Esophagus (tissue), 2 donors: ENCODE results near the gene LSAMP. TPM values are rescaled to one million over a fixed set of nuclear protein-coding genes. Genes with fewer than 3 reads are reported as not detected.
A peak's percentile ranks its signal among the peaks of the same experiment; 100 is the strongest.

ENCODE experiments used
- H3K27ac ChIP-seq, 2 donors: one replicate each; pipeline ENCODE4 v1.5.1; 2013; ENCODE audit warnings: low read depth in 2 of 2, mild to moderate bottlenecking in 2 of 2, inconsistent platforms in 1 of 2, low read length in 1 of 2, moderate library complexity in 1 of 2
- H3K27me3 ChIP-seq, 2 donors: one replicate each; pipeline ENCODE4 v1.6.1; 2013; ENCODE audit warnings: low read length in 2 of 2, control low read depth in 1 of 2, mild to moderate bottlenecking in 1 of 2; ENCODE audit not compliant: insufficient read depth in 2 of 2, control insufficient read depth in 1 of 2
- H3K36me3 ChIP-seq, 2 donors: one replicate each; pipeline ENCODE4 v1.6.1; 2013; ENCODE audit warnings: low read length in 1 of 2; ENCODE audit not compliant: control insufficient read depth in 2 of 2, insufficient read depth in 2 of 2
- H3K4me1 ChIP-seq, 2 donors: one replicate each; pipeline ENCODE4 v1.6.1; 2013; ENCODE audit warnings: low read length in 1 of 2; ENCODE audit not compliant: control insufficient read depth in 2 of 2, insufficient read depth in 2 of 2
- H3K4me3 ChIP-seq, 2 donors: one replicate each; pipeline ENCODE4 v1.5.1; 2013; ENCODE audit warnings: low read length in 2 of 2, mild to moderate bottlenecking in 2 of 2, low read depth in 1 of 2, moderate library complexity in 1 of 2
- H3K9me3 ChIP-seq, 2 donors: one replicate each; pipeline ENCODE4 v1.6.1; 2013; ENCODE audit warnings: mild to moderate bottlenecking in 2 of 2, low read depth in 1 of 2, low read length in 1 of 2, moderate library complexity in 1 of 2; ENCODE audit not compliant: control insufficient read depth in 2 of 2, insufficient read depth in 1 of 2
- WGBS, 2 donors: extraction: QIAGEN DNeasy Blood & Tissue Kit; methylation state at CpG; one replicate each; pipeline ENCODE4 v1.1.7; 2013; 5-methylcytosine and 5-hydroxymethylcytosine counted together
- polyA plus RNA-seq, 2 donors: library from polyadenylated mRNA; stranded (reverse); fragments of 200-250 nt; gene quantifications; one replicate each; pipeline ENCODE4 v1.2.3, GENCODE V29; 2013
- donor health status: healthy with polysubstance abuse.
- donor health status: Bipolar disorder and iron deficiency.

The LSAMP gene
- under 1 TPM; 0.10 to 0.16 TPM for polyA plus RNA-seq

GRCh38 chr3:116445311-116445841 is at the start of gene LSAMP:
Gene LSAMP (minus strand): TSS chr3:116445487.
- peak within 1 kb of the TSS; percentile 9 to 37 for H3K4me3 ChIP-seq
- H3K4me1 ChIP-seq, result no peaks in the 10 kb centered on the region
- H3K9me3 ChIP-seq, result no peaks in the 10 kb centered on the region
- H3K36me3 ChIP-seq, result no peaks in the 10 kb centered on the region
- no peak within 1 kb of the TSS for H3K27ac ChIP-seq
- WGBS, 2 donors, result 8% methylated on average over 14 to 15 of the region's 15 CpGs
- H3K27me3 ChIP-seq, result no peaks in the 10 kb centered on the region

DNA sequence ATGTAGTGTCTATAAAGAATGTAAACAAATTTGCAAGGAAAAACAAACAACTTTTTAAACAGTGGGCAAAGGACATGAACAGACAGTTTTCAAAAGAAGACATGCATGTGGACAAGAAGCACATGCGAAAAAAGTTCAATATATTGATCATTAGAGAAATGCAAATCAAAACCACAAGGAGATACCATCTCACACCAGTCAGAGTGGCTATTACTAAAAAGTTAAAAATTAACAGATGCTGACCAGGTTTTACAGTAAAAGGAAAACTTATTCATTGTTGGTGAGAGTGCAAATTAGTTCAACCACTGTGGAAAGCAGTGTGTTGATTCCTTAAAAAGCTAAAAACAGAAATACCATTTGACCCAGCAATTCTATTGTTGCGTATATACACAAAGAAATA is 47.1 kb upstream of the LSAMP start:
- no peaks in the 10 kb centered on the region for H3K9me3 ChIP-seq
- 74% methylated on average over 2 of the region's 2 CpGs for WGBS, 2 donors

GRCh38 chr3:116483135-116483534 is 37.8 kb upstream of the LSAMP start:
- no peaks in the 10 kb centered on the region for H3K4me1 ChIP-seq
- H3K27ac ChIP-seq, result no peak overlapping the region
- H3K36me3 ChIP-seq, result no peaks in the 10 kb centered on the region
- H3K4me3 ChIP-seq, result no peak overlapping the region
- 65 to 69% methylated on average over 4 of the region's 4 CpGs for WGBS, 2 donors
- no peaks in the 10 kb centered on the region for H3K27me3 ChIP-seq
- peaks cover 5 to 7% of the 10 kb centered on the region in 2 donors for H3K9me3 ChIP-seq

More for the DNA sequence above, 47.1 kb upstream of the LSAMP start:
- no peaks in the 10 kb centered on the region for H3K36me3 ChIP-seq
- no peaks in the 10 kb centered on the region for H3K27me3 ChIP-seq
- H3K4me1 ChIP-seq, result no peaks in the 10 kb centered on the region
- no peak overlapping the region for H3K4me3 ChIP-seq
- H3K27ac ChIP-seq, result no peak overlapping the region

- Histone ChIP-seq H3K27me3 (no peaks in the 10 kb centered on the region), H3K9me3 (peaks cover 0 to 3% of the 10 kb centered on the region in 2 donors), H3K27ac (no peak overlapping the region), H3K4me1 (no peaks in the 10 kb centered on the region), H3K36me3 (no peaks in the 10 kb centered on the region), H3K4me3 (no peak overlapping the region)
These were observed 31.4 kb upstream of the LSAMP start for GRCh38 chr3:116476691-116477090.

- H3K27me3 ChIP-seq, result no peaks in the 10 kb centered on the region
- H3K36me3 ChIP-seq, result no peaks in the 10 kb centered on the region
- no peak overlapping the region for H3K4me3 ChIP-seq
These were observed 29.5 kb upstream of the LSAMP start for GRCh38 chr3:116474801-116475200.

GRCh38 chr3:116474032-116474780 is 28.9 kb upstream of the LSAMP start:
- 13 to 17% methylated on average over 2 of the region's 2 CpGs for WGBS, 2 donors
- peaks cover 0 to 3% of the 10 kb centered on the region in 2 donors for H3K9me3 ChIP-seq
- H3K27ac ChIP-seq, result no peak overlapping the region
- no peak overlapping the region for H3K4me3 ChIP-seq
- H3K36me3 ChIP-seq, result no peaks in the 10 kb centered on the region
- H3K4me1 ChIP-seq, result no peaks in the 10 kb centered on the region
- no peaks in the 10 kb centered on the region for H3K27me3 ChIP-seq

More at GRCh38 chr3:116474801-116475200, 29.5 kb upstream of the LSAMP start:
- Histone ChIP-seq H3K27ac (no peak overlapping the region), H3K4me1 (no peaks in the 10 kb centered on the region), H3K9me3 (peaks cover 0 to 3% of the 10 kb centered on the region in 2 donors)

DNA sequence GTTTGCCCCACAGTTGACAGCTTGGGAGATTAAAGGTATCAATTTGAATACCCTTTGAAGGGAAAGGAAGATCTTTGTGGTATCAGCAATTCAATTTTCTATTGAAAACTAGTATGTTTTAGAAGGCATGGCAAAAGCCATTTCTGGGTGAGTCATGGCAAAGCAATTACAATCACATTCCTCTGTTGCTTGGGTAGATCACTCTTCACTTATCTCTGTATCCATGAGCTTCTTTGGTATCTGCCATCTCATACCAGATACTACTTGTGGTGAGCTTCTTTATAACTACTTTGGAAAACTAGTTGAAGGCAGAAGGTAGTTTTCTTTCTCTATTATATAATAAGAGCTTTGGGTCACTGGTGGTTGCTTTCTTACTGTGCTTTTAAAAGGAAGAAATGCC is 28.3 kb upstream of the LSAMP start:
- Histone ChIP-seq H3K4me3 (no peak overlapping the region), H3K27ac (no peak overlapping the region), H3K9me3 (no peaks in the 10 kb centered on the region), H3K36me3 (no peaks in the 10 kb centered on the region), H3K27me3 (no peaks in the 10 kb centered on the region), H3K4me1 (no peaks in the 10 kb centered on the region)

DNA sequence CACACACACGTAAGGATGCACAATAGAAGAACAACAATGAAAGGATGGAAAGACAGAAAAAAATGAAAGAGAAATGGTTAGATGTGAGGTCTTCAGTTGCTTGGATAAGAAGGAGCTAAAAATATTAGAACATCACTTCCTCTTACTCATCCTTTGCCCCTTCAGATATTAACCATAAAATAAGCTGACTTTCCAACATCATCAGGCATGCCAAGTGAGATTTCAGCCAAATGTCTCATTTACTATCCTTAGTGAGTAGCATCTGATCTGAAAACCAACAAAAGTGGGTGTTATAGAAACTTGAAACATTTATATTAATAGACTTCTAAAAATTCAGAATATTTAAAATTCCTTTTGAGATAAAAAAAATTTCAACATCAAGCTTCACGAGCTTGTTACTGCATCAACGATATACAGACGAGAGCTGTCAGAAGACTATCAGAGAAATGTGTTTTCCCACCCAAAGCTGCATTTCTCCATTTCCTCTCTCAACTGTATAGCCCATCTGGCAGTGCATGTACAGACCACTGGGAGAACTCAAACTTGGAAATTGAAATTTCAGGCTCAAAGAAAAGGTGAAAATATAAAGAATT is 25.4 kb upstream of the LSAMP start:
- WGBS, 2 donors, result 69 to 70% methylated on average over 4 of the region's 4 CpGs
- Histone ChIP-seq H3K9me3 (no peaks in the 10 kb centered on the region), H3K27ac (no peak overlapping the region), H3K4me3 (no peak overlapping the region), H3K4me1 (no peaks in the 10 kb centered on the region), H3K27me3 (no peaks in the 10 kb centered on the region), H3K36me3 (no peaks in the 10 kb centered on the region)

DNA sequence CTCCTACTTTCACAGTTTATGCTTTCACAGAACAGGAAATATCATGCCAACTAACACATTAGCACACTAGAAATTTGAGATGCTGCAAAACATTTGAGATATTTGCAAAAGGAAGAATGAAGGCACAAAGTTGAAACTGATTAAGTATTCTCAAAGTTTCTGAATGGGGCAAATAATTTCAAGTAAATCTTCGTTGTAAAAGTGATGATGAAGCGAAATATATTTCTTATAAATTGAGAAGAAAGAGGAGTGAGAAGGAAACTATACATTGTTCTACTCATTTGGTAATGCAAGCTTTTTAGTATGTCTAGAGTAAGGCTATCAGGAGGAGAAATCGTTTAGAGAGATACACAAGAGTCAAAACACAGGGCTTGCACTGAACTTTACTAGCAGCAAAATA is 24.3 kb upstream of the LSAMP start:
- Histone ChIP-seq H3K4me1 (no peaks in the 10 kb centered on the region), H3K4me3 (no peak overlapping the region), H3K9me3 (no peaks in the 10 kb centered on the region), H3K27ac (no peak overlapping the region), H3K36me3 (no peaks in the 10 kb centered on the region), H3K27me3 (no peaks in the 10 kb centered on the region)
- WGBS, 2 donors, result 66 to 73% methylated on average over 3 of the region's 3 CpGs
